Measurements from ENCODE around the gene TMEM19.

GRCh38 chr12:71726548-71726947 is 40.7 kb downstream of the TMEM19 start:
- no peak for TF ChIP-seq CTCF (IDR thresholded peaks at IDR 0.05; ENCODE audit: insufficient read depth, low read depth, low read length)
- no peak for TF ChIP-seq EZH2 (IDR thresholded peaks at IDR 0.05; ENCODE audit: insufficient read depth, low read length)
